ENCODE measurements around the gene OSBPL5.
A peak's percentile ranks its signal among the peaks of the same experiment; 100 is the strongest.

The OSBPL5 gene

DNA sequence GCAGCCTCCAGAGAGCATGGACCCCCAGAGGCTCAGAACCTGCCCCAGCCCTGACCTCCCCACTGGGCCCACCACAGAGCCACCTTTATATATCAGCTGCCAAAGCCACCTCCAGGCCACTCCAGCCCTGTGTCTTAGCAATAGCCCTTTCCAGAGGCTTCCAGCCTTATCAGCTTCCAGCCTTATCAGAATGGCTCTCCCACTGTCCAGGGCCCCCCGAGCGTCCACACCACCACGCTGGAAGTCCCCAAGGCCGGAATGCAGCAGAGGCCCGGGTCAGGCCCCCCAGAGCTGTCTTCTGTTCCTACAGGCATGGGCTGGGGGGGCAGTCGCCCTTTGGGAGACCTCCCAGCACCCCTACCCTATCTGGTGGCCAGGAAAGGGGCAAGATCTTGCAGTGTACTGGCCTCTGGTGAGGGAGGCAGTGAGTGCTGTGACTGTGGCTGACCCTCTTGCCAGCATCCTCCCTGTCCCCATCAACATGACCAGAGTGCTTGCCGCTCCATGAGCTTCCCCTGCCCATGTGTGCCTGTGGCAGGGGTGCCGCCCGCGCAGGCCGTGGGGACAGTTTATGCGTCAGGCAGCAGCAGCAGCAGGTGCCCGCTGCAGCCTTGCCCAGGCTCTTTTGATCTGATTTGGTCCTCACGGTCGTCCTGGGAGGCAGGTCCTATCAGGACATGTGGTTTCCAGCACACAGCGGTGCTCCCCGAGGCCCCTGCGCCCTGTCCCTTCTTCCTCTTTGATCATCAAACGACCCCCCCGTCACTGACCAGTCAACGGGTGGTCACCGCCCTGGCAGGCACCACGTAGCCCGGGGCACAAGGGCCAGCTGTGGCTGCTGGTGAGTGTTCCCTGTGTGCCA is 15.9 kb downstream of the OSBPL5 start:
- H3K4me3 ChIP-seq (ENCODE audit: insufficient read depth in 1 of 2, low read depth in 1 of 2, low read length in 2 of 2): no peak overlapping the region
- H3K23ac ChIP-seq (ENCODE audit: low read length in 2 of 2): no peak overlapping the region
- peaks cover 8 to 43% of the 10 kb centered on the region in 2 experiments for H3K36me3 ChIP-seq (ENCODE audit: control insufficient read depth in 1 of 2, insufficient read depth in 2 of 2, low read depth in 1 of 2, low read length in 2 of 2)
- H2BK5ac ChIP-seq (ENCODE audit: low read depth, low read length, poor library complexity, severe bottlenecking): no peak overlapping the region
- H3K14ac ChIP-seq (ENCODE audit: low read length in 2 of 2): peak overlapping the region in 1 of 2 experiments; percentile 22
- no peaks in the 10 kb centered on the region for H3K27me3 ChIP-seq (ENCODE audit: control insufficient read depth in 1 of 2, insufficient read depth in 1 of 2, low read length in 2 of 2)
- H3K9me3 ChIP-seq (ENCODE audit: control insufficient read depth, low read length): no peaks in the 10 kb centered on the region
- no peak overlapping the region for H2AFZ ChIP-seq (ENCODE audit: low read depth, low read length)
- H4K8ac ChIP-seq (ENCODE audit: low read length): no peak overlapping the region
- H4K91ac ChIP-seq (ENCODE audit: low read length): no peak overlapping the region
- H3K79me1 ChIP-seq (replicated peaks; ENCODE audit: low read length, poor library complexity, severe bottlenecking): peaks cover 68% of the 10 kb centered on the region
- no peak overlapping the region for H2BK12ac ChIP-seq (ENCODE audit: low read length in 2 of 2)
- 79% methylated on average over 24 of the region's 24 CpGs for WGBS
- peak overlapping the region in 1 of 2 experiments; percentile 31 for H3K18ac ChIP-seq (ENCODE audit: low read depth in 1 of 2, low read length in 2 of 2)
- H3K9ac ChIP-seq (ENCODE audit: low read length): no peak overlapping the region
- no peak overlapping the region for H3K4ac ChIP-seq (ENCODE audit: low read depth in 1 of 2, low read length in 2 of 2)
- no peak overlapping the region for H2AK5ac ChIP-seq (ENCODE audit: low read length, severe bottlenecking)
- no peak overlapping the region for H3K4me2 ChIP-seq (ENCODE audit: low read length, poor library complexity, severe bottlenecking)
- H2BK15ac ChIP-seq (ENCODE audit: low read depth, poor library complexity, severe bottlenecking): no peak overlapping the region
- no peak overlapping the region for H3K27ac ChIP-seq (ENCODE audit: low read length, poor library complexity, severe bottlenecking)
- no peak overlapping the region for H2BK120ac ChIP-seq (ENCODE audit: low read depth, low read length)
- no peak for DNase-seq
- peaks cover 65% of the 10 kb centered on the region for H3K4me1 ChIP-seq (ENCODE audit: control insufficient read depth, insufficient read depth, low read depth, low read length)

DNA sequence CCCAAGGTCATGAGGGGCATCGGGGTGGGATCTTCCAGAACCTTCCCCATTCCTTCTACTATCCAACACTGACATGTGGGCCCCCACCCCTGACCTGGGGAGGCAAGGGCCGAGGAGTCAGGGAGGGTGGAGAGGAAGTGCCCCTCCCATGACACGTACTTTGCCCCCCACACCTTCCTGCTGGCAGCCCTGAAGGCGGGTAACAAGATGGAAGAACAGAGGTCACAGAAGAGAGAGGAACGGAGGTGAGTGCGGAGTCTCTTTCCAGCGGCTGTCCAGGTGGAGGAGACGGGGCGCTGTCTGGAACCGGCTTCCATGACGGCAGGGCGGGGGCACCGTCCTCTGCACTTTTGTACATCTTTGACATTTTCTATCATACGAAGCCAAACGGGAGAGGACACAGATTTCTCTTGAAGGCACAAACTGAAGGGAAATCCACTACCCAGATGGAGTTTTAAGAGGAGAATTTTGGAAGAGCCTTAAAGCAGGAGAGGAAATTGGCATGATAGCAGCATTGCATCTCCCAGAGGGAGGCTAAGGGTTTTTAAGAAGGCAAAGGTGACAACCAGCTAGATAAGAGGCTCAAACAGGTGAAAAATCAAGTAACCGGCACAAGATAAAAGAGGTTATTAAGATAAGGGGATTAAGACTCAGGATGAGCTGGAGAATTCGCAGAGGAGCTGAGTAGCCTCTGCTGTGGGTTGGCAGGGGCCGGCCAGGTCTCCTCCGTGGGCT is 16.7 kb downstream of the OSBPL5 start:
- Histone ChIP-seq H4K8ac (ENCODE audit: low read length) (no peak overlapping the region), H3K36me3 (ENCODE audit: control insufficient read depth in 1 of 2, insufficient read depth in 2 of 2, low read depth in 1 of 2, low read length in 2 of 2) (peaks cover 8 to 45% of the 10 kb centered on the region in 2 experiments), H3K4me3 (ENCODE audit: insufficient read depth in 1 of 2, low read depth in 1 of 2, low read length in 2 of 2) (no peak overlapping the region), H2BK120ac (ENCODE audit: low read depth, low read length) (no peak overlapping the region), H3K4ac (ENCODE audit: low read depth in 1 of 2, low read length in 2 of 2) (no peak overlapping the region), H2AFZ (ENCODE audit: low read depth, low read length) (no peak overlapping the region), H3K27me3 (ENCODE audit: control insufficient read depth in 1 of 2, insufficient read depth in 1 of 2, low read length in 2 of 2) (no peaks in the 10 kb centered on the region), H3K79me1 (replicated peaks; ENCODE audit: low read length, poor library complexity, severe bottlenecking) (peaks cover 72% of the 10 kb centered on the region), H2BK12ac (ENCODE audit: low read length in 2 of 2) (peak overlapping the region in 1 of 2 experiments; percentile 2), H2BK5ac (ENCODE audit: low read depth, low read length, poor library complexity, severe bottlenecking) (no peak overlapping the region), H3K4me1 (ENCODE audit: control insufficient read depth, insufficient read depth, low read depth, low read length) (peaks cover 57% of the 10 kb centered on the region), H3K4me2 (ENCODE audit: low read length, poor library complexity, severe bottlenecking) (no peak overlapping the region), H3K27ac (ENCODE audit: low read length, poor library complexity, severe bottlenecking) (no peak overlapping the region), H2AK5ac (ENCODE audit: low read length, severe bottlenecking) (no peak overlapping the region), H3K9me3 (ENCODE audit: control insufficient read depth, low read length) (no peaks in the 10 kb centered on the region), H3K14ac (ENCODE audit: low read length in 2 of 2) (no peak overlapping the region), H3K9ac (ENCODE audit: low read length) (no peak overlapping the region), H3K23ac (ENCODE audit: low read length in 2 of 2) (no peak overlapping the region), H2BK15ac (ENCODE audit: low read depth, poor library complexity, severe bottlenecking) (no peak overlapping the region), H4K91ac (ENCODE audit: low read length) (no peak overlapping the region), H3K18ac (ENCODE audit: low read depth in 1 of 2, low read length in 2 of 2) (peak overlapping the region in 1 of 2 experiments; percentile 37)
- WGBS: 81% methylated on average over 16 of the region's 19 CpGs
- DNase-seq: no peak

- Histone ChIP-seq H2BK12ac (ENCODE audit: low read length in 2 of 2) (no peak overlapping the region), H2BK5ac (ENCODE audit: low read depth, low read length, poor library complexity, severe bottlenecking) (no peak overlapping the region), H3K23ac (ENCODE audit: low read length in 2 of 2) (no peak overlapping the region), H4K8ac (ENCODE audit: low read length) (no peak overlapping the region), H2AFZ (ENCODE audit: low read depth, low read length) (no peak overlapping the region), H3K9me3 (ENCODE audit: control insufficient read depth, low read length) (no peaks in the 10 kb centered on the region), H3K4me3 (ENCODE audit: insufficient read depth in 1 of 2, low read depth in 1 of 2, low read length in 2 of 2) (no peak overlapping the region), H3K14ac (ENCODE audit: low read length in 2 of 2) (peak overlapping the region in 1 of 2 experiments; percentile 96), H3K4me1 (ENCODE audit: control insufficient read depth, insufficient read depth, low read depth, low read length) (peaks cover 51% of the 10 kb centered on the region), H3K4ac (ENCODE audit: low read depth in 1 of 2, low read length in 2 of 2) (peak overlapping the region in 1 of 2 experiments; percentile 16), H3K4me2 (ENCODE audit: low read length, poor library complexity, severe bottlenecking) (no peak overlapping the region), H3K9ac (ENCODE audit: low read length) (peak overlapping the region; percentile 24), H3K18ac (ENCODE audit: low read depth in 1 of 2, low read length in 2 of 2) (peak overlapping the region; percentile 50 to 61), H2BK120ac (ENCODE audit: low read depth, low read length) (no peak overlapping the region), H3K36me3 (ENCODE audit: control insufficient read depth in 1 of 2, insufficient read depth in 2 of 2, low read depth in 1 of 2, low read length in 2 of 2) (peaks cover 8 to 50% of the 10 kb centered on the region in 2 experiments), H2BK15ac (ENCODE audit: low read depth, poor library complexity, severe bottlenecking) (peak overlapping the region; percentile 77), H3K79me1 (replicated peaks; ENCODE audit: low read length, poor library complexity, severe bottlenecking) (peaks cover 75% of the 10 kb centered on the region), H2AK5ac (ENCODE audit: low read length, severe bottlenecking) (no peak overlapping the region), H3K27ac (ENCODE audit: low read length, poor library complexity, severe bottlenecking) (no peak overlapping the region), H3K27me3 (ENCODE audit: control insufficient read depth in 1 of 2, insufficient read depth in 1 of 2, low read length in 2 of 2) (no peaks in the 10 kb centered on the region), H4K91ac (ENCODE audit: low read length) (peak overlapping the region; percentile 79)
- WGBS: 95% methylated on average over 21 of the region's 21 CpGs
- DNase-seq: no peak
Observed at GRCh38 chr11:3147626-3148025, 17.5 kb downstream of the OSBPL5 start.

- Histone ChIP-seq H3K4me3 (ENCODE audit: insufficient read depth in 1 of 2, low read depth in 1 of 2, low read length in 2 of 2) (no peak overlapping the region), H3K14ac (ENCODE audit: low read length in 2 of 2) (peak overlapping the region in 1 of 2 experiments; percentile 96), H3K18ac (ENCODE audit: low read depth in 1 of 2, low read length in 2 of 2) (peak overlapping the region; percentile 50 to 61), H2BK12ac (ENCODE audit: low read length in 2 of 2) (peak overlapping the region in 1 of 2 experiments; percentile 92), H4K8ac (ENCODE audit: low read length) (peak overlapping the region; percentile 29), H3K9me3 (ENCODE audit: control insufficient read depth, low read length) (no peaks in the 10 kb centered on the region), H2AFZ (ENCODE audit: low read depth, low read length) (no peak overlapping the region), H4K91ac (ENCODE audit: low read length) (peak overlapping the region; percentile 79), H3K4me2 (ENCODE audit: low read length, poor library complexity, severe bottlenecking) (no peak overlapping the region), H3K4me1 (ENCODE audit: control insufficient read depth, insufficient read depth, low read depth, low read length) (peaks cover 47% of the 10 kb centered on the region), H3K36me3 (ENCODE audit: control insufficient read depth in 1 of 2, insufficient read depth in 2 of 2, low read depth in 1 of 2, low read length in 2 of 2) (peaks cover 7 to 54% of the 10 kb centered on the region in 2 experiments), H3K27ac (ENCODE audit: low read length, poor library complexity, severe bottlenecking) (no peak overlapping the region), H3K79me1 (replicated peaks; ENCODE audit: low read length, poor library complexity, severe bottlenecking) (peaks cover 77% of the 10 kb centered on the region), H3K23ac (ENCODE audit: low read length in 2 of 2) (no peak overlapping the region), H3K9ac (ENCODE audit: low read length) (peak overlapping the region; percentile 24), H3K4ac (ENCODE audit: low read depth in 1 of 2, low read length in 2 of 2) (peak overlapping the region in 1 of 2 experiments; percentile 16), H2BK5ac (ENCODE audit: low read depth, low read length, poor library complexity, severe bottlenecking) (no peak overlapping the region), H2AK5ac (ENCODE audit: low read length, severe bottlenecking) (no peak overlapping the region), H3K27me3 (ENCODE audit: control insufficient read depth in 1 of 2, insufficient read depth in 1 of 2, low read length in 2 of 2) (no peaks in the 10 kb centered on the region), H2BK15ac (ENCODE audit: low read depth, poor library complexity, severe bottlenecking) (peak overlapping the region; percentile 77), H2BK120ac (ENCODE audit: low read depth, low read length) (no peak overlapping the region)
- DNase-seq: no peak
- WGBS: 66% methylated on average over 17 of the region's 17 CpGs
Observed at GRCh38 chr11:3147257-3147619, 17.9 kb downstream of the OSBPL5 start.

All from mesenchymal stem cell (in vitro differentiated cells and primary cell).